HG02759 (cell line): ENCODE results near the gene VAPB.

Source experiments
- ATAC-seq: cut with Tn5 transposase; IDR thresholded peaks from one replicate; pipeline ENCODE4 v1.9.1; 2021; ENCODE audit warnings: mild to moderate bottlenecking, moderate library complexity; ENCODE audit not compliant: unreplicated experiment

Gene VAPB

GRCh38 chr20:58377766-58378401 lies 11.1 kb upstream of the VAPB start:
- no peak for ATAC-seq

- no peak for ATAC-seq
These were observed 10.3 kb upstream of the VAPB start for GRCh38 chr20:58378704-58379103.

GRCh38 chr20:58381627-58382026 lies 7.4 kb upstream of the VAPB start:
- ATAC-seq, result no peak

- ATAC-seq, result no peak
These were observed 6.9 kb upstream of the VAPB start for GRCh38 chr20:58382096-58382495.

- ATAC-seq, result no peak
These were observed 4.2 kb upstream of the VAPB start for GRCh38 chr20:58384821-58385220.

- ATAC-seq, result no peak
These were observed 914 bp upstream of the VAPB start for GRCh38 chr20:58388028-58388601.

GRCh38 chr20:58389324-58389967 lies 417 bp downstream of the VAPB start:
- peak; percentile 42 for ATAC-seq

- ATAC-seq, result no peak
These were observed 1.1 kb downstream of the VAPB start for GRCh38 chr20:58389968-58390658.

GRCh38 chr20:58390659-58391035 lies 1.6 kb downstream of the VAPB start:
- no peak for ATAC-seq

GRCh38 chr20:58392286-58392685 lies 3.3 kb downstream of the VAPB start:
- ATAC-seq, result no peak

- ATAC-seq, result no peak
These were observed 4.3 kb downstream of the VAPB start for GRCh38 chr20:58393299-58393698.

- ATAC-seq, result no peak
These were observed 5.8 kb downstream of the VAPB start for GRCh38 chr20:58394801-58395200.

GRCh38 chr20:58395604-58396003 lies 6.6 kb downstream of the VAPB start:
- ATAC-seq, result no peak

- no peak for ATAC-seq
These were observed 8.4 kb downstream of the VAPB start for GRCh38 chr20:58397429-58397828.

- no peak for ATAC-seq
These were observed 9.2 kb downstream of the VAPB start for GRCh38 chr20:58398254-58398653.

- ATAC-seq, result no peak
These were observed 10.9 kb downstream of the VAPB start for GRCh38 chr20:58399926-58400325.

- no peak for ATAC-seq
These were observed 12.1 kb downstream of the VAPB start for GRCh38 chr20:58401162-58401561.

GRCh38 chr20:58402305-58402704 lies 13.3 kb downstream of the VAPB start:
- no peak for ATAC-seq

- ATAC-seq, result peak; percentile 76
These were observed 13.8 kb downstream of the VAPB start for GRCh38 chr20:58402827-58403226.

GRCh38 chr20:58403272-58403671 lies 14.2 kb downstream of the VAPB start:
- peak; percentile 27 for ATAC-seq

GRCh38 chr20:58405504-58406291 lies 16.7 kb downstream of the VAPB start:
- no peak for ATAC-seq
